Stimulated activated naive CD8-positive, alpha-beta T cell treated with anti-CD3 and anti-CD28 coated beads, Interleukin-15, Interleukin-2, amounts not matched to agents 100 ng/mL and 50 ng/mL, for 24 hours (primary cell): Measurements from ENCODE around the gene HIVEP1.

ENCODE experiments used
- H3K27ac Mint-ChIP-seq: one replicate; pipeline ENCODE4 v1.8.0; 2021; ENCODE audit warnings: mild to moderate bottlenecking, mixed read lengths
- H3K27me3 Mint-ChIP-seq: one replicate; pipeline ENCODE4 v1.8.0; 2021; ENCODE audit warnings: mixed read lengths
- H3K36me3 Mint-ChIP-seq: one replicate; pipeline ENCODE4 v1.8.0; 2021; ENCODE audit warnings: low read depth, mixed read lengths
- H3K4me1 Mint-ChIP-seq: one replicate; pipeline ENCODE4 v1.8.0; 2021; ENCODE audit warnings: low read depth, mixed read lengths
- H3K4me3 Mint-ChIP-seq: one replicate; pipeline ENCODE4 v1.8.0; 2021; ENCODE audit warnings: mild to moderate bottlenecking, mixed read lengths
- H3K9me3 Mint-ChIP-seq: one replicate; pipeline ENCODE4 v1.8.0; 2021; ENCODE audit warnings: mixed read lengths

Gene HIVEP1

DNA sequence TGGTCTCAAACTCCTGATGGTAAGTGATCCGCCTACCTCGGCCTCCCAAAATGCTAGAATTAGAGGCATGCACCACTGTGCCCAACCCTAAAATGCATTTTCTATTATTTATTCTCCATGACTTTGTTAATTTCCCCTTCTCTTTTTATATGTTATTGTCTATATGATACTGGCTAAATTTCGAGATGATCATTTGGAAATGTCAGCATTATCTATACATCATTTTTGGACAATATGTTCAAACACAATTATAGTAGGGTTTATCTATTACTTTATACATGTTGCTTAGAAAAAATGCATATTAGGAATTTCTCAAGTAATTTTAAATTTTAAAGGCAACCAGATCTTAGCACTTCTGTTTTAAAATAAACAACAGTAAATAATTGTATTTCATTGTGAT lies 34.4 kb upstream of the HIVEP1 start:
- no peaks in the 10 kb centered on the region for H3K9me3 Mint-ChIP-seq
- no peak overlapping the region for H3K27ac Mint-ChIP-seq
- H3K4me3 Mint-ChIP-seq = no peak overlapping the region

GRCh38 chr6:11978169-11978987 lies 33.7 kb upstream of the HIVEP1 start:
- Mint-ChIP-seq H3K4me1 (peaks cover 27% of the 10 kb centered on the region), H3K9me3 (no peaks in the 10 kb centered on the region), H3K27me3 (no peaks in the 10 kb centered on the region), H3K27ac (peak overlapping the region; percentile 4), H3K36me3 (peaks cover 4% of the 10 kb centered on the region), H3K4me3 (no peak overlapping the region)

More for the DNA sequence above, 34.4 kb upstream of the HIVEP1 start:
- Mint-ChIP-seq H3K36me3 (peaks cover 4% of the 10 kb centered on the region), H3K27me3 (no peaks in the 10 kb centered on the region), H3K4me1 (peaks cover 27% of the 10 kb centered on the region)

DNA sequence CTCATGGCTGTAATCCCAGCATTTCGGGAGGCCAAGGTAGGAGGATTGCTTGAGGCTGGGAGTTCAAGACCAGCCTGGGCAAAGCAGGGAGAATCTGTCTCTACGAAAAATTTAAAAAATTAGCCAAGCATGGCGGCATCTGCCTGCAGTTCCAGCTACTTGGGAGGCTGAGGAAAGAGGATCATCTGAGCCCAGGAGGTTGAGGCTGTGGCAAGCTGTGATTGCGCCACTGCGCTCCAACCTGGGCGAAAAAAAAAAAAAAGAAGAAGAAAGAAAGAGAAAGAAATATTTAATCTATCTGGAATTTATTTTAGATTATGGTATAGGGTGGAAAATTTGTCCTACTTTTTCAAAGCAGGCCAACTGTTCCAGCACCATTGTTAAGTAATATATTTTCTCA lies 32.2 kb upstream of the HIVEP1 start:
- H3K27me3 Mint-ChIP-seq = no peaks in the 10 kb centered on the region
- H3K4me3 Mint-ChIP-seq = no peak overlapping the region
- no peak overlapping the region for H3K27ac Mint-ChIP-seq
- peaks cover 25% of the 10 kb centered on the region for H3K4me1 Mint-ChIP-seq
- H3K36me3 Mint-ChIP-seq = peaks cover 2% of the 10 kb centered on the region
- no peaks in the 10 kb centered on the region for H3K9me3 Mint-ChIP-seq

- peaks cover 3% of the 10 kb centered on the region for H3K27me3 Mint-ChIP-seq
- no peaks in the 10 kb centered on the region for H3K36me3 Mint-ChIP-seq
- no peak overlapping the region for H3K27ac Mint-ChIP-seq
- peaks cover 2% of the 10 kb centered on the region for H3K4me1 Mint-ChIP-seq
- H3K4me3 Mint-ChIP-seq = no peak overlapping the region
- H3K9me3 Mint-ChIP-seq = no peaks in the 10 kb centered on the region
Measured at GRCh38 chr6:11983306-11983705, 28.8 kb upstream of the HIVEP1 start.

DNA sequence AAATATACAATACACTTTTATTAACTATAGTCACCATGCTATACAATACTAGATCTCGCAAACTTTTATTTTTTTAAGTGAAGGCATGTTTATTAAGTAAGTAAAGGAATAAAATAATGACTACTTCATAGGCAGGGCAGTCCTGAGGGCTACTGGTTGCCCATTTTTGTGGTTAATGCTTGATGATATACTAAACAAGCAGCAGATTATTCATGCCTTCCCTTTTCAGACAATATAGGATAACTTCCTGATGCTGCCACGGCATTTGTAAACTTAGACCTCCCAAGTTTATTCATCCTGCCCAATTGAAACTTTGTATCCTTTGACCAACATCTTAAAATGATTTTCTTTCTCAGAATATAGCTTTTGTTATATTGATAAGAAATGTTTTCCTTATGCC lies 24.7 kb upstream of the HIVEP1 start:
- H3K27ac Mint-ChIP-seq = no peak overlapping the region
- no peak overlapping the region for H3K4me3 Mint-ChIP-seq
- peaks cover 4% of the 10 kb centered on the region for H3K4me1 Mint-ChIP-seq
- H3K27me3 Mint-ChIP-seq = peaks cover 3% of the 10 kb centered on the region
- no peaks in the 10 kb centered on the region for H3K36me3 Mint-ChIP-seq
- no peaks in the 10 kb centered on the region for H3K9me3 Mint-ChIP-seq

GRCh38 chr6:11989386-11989785 lies 22.7 kb upstream of the HIVEP1 start:
- Mint-ChIP-seq H3K27me3 (peaks cover 3% of the 10 kb centered on the region), H3K4me3 (no peak overlapping the region), H3K36me3 (no peaks in the 10 kb centered on the region), H3K9me3 (no peaks in the 10 kb centered on the region), H3K27ac (no peak overlapping the region), H3K4me1 (peaks cover 4% of the 10 kb centered on the region)

GRCh38 chr6:11992086-11992485 lies 20.0 kb upstream of the HIVEP1 start:
- Mint-ChIP-seq H3K27ac (no peak overlapping the region), H3K9me3 (no peaks in the 10 kb centered on the region), H3K27me3 (no peaks in the 10 kb centered on the region), H3K4me1 (peaks cover 4% of the 10 kb centered on the region), H3K36me3 (no peaks in the 10 kb centered on the region), H3K4me3 (no peak overlapping the region)

- Mint-ChIP-seq H3K9me3 (no peaks in the 10 kb centered on the region), H3K4me1 (peaks cover 5% of the 10 kb centered on the region), H3K4me3 (no peak overlapping the region), H3K27me3 (no peaks in the 10 kb centered on the region), H3K27ac (no peak overlapping the region), H3K36me3 (no peaks in the 10 kb centered on the region)
Measured at GRCh38 chr6:11994875-11995461, 17.1 kb upstream of the HIVEP1 start.

DNA sequence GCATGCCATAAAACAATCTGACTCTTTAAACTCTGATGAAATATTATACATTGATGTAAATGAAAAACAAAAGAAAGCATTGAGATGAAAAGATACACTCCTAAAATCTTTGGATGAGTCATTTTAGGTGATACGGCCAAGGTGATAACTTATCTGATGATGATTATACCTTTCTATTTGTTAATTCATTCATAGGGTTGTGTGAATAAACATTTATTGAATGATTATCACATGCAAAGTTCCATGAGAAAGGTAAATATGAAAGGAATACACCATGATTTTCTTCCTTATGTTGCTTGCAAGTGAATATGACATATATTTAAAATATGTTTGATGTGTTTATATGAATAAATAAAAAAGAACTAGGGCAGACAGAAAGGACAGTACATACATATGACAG lies 15.4 kb upstream of the HIVEP1 start:
- Mint-ChIP-seq H3K4me3 (no peak overlapping the region), H3K36me3 (no peaks in the 10 kb centered on the region), H3K27ac (no peak overlapping the region), H3K9me3 (no peaks in the 10 kb centered on the region), H3K27me3 (no peaks in the 10 kb centered on the region), H3K4me1 (peaks cover 22% of the 10 kb centered on the region)

DNA sequence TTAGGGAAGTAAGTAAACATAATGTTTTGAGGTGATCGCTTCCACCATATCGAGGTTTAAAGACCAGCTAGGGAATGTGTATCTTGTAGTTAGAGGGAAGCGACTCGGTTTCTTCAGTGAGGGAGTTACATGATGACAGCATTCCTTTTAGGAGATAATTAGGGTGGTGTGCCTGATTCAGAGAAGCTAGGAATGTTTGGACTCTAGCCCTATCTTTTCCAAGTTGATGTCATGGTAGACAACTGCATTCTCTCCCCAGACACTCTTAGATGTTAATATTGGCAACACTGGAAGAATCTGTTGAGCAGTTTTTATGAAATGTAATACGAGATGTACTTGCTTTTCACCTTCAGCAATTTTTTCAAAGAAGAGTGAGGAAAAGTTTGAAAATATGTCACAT lies 12.9 kb upstream of the HIVEP1 start:
- H3K4me1 Mint-ChIP-seq = peaks cover 23% of the 10 kb centered on the region
- H3K27me3 Mint-ChIP-seq = no peaks in the 10 kb centered on the region
- no peak overlapping the region for H3K4me3 Mint-ChIP-seq
- no peak overlapping the region for H3K27ac Mint-ChIP-seq
- H3K9me3 Mint-ChIP-seq = no peaks in the 10 kb centered on the region
- no peaks in the 10 kb centered on the region for H3K36me3 Mint-ChIP-seq

GRCh38 chr6:12000174-12000573 lies 11.9 kb upstream of the HIVEP1 start:
- H3K36me3 Mint-ChIP-seq = no peaks in the 10 kb centered on the region
- H3K4me1 Mint-ChIP-seq = peaks cover 23% of the 10 kb centered on the region
- no peaks in the 10 kb centered on the region for H3K27me3 Mint-ChIP-seq
- H3K9me3 Mint-ChIP-seq = no peaks in the 10 kb centered on the region
- H3K27ac Mint-ChIP-seq = peak overlapping the region; percentile 43
- no peak overlapping the region for H3K4me3 Mint-ChIP-seq

- no peaks in the 10 kb centered on the region for H3K27me3 Mint-ChIP-seq
- H3K9me3 Mint-ChIP-seq = no peaks in the 10 kb centered on the region
- no peaks in the 10 kb centered on the region for H3K36me3 Mint-ChIP-seq
- H3K27ac Mint-ChIP-seq = peak overlapping the region; percentile 26
- no peak overlapping the region for H3K4me3 Mint-ChIP-seq
- peaks cover 23% of the 10 kb centered on the region for H3K4me1 Mint-ChIP-seq
Measured at GRCh38 chr6:12001004-12001705, 11.0 kb upstream of the HIVEP1 start.

- Mint-ChIP-seq H3K4me1 (peaks cover 23% of the 10 kb centered on the region), H3K27ac (peak overlapping the region; percentile 26), H3K36me3 (no peaks in the 10 kb centered on the region), H3K27me3 (no peaks in the 10 kb centered on the region), H3K9me3 (no peaks in the 10 kb centered on the region), H3K4me3 (no peak overlapping the region)
Measured at GRCh38 chr6:12001706-12002435, 10.2 kb upstream of the HIVEP1 start.

DNA sequence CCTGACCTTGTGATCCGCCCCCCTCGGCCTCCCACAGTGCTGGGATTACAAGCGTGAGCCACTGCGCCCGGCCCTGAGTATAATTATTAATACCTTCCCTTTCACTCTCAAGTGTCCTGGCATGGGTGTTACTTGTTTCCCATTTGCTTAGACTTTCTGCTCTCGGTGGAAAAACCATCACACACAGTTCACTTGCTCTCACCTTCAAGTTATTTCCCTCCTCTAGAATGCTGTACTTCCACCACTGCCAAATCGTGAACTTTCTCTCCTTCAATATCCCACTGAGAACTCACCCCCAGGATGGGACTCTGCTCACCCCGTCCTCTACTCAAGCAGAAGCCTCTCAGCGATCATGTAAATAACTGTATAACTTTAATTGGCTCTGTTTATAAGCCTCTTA lies 4.6 kb upstream of the HIVEP1 start:
- Mint-ChIP-seq H3K27me3 (no peaks in the 10 kb centered on the region), H3K27ac (peak overlapping the region; percentile 95), H3K4me3 (no peak overlapping the region), H3K36me3 (no peaks in the 10 kb centered on the region), H3K4me1 (peaks cover 25% of the 10 kb centered on the region), H3K9me3 (no peaks in the 10 kb centered on the region)

DNA sequence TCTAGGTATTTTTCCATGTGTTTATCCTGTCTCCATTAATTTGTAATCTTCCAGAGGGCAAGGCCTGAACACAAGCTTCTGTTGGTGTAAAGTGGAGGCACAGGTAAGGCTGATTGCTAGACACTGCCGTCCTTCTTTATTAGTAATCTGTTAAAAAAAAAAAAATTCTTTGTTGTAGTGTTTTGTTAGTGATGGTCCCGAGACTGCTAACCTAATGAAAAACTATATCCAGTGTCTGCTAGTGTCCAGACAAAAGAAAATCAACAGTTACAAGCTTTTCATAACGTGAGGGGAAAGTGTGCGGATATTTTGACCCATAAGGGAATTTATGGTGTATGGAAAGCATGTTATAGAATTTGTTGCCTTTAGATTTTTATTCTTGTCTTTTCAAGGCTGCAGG lies 4.2 kb upstream of the HIVEP1 start:
- H3K27me3 Mint-ChIP-seq = no peaks in the 10 kb centered on the region
- no peaks in the 10 kb centered on the region for H3K36me3 Mint-ChIP-seq
- peak overlapping the region; percentile 95 for H3K27ac Mint-ChIP-seq
- peak overlapping the region; percentile 89 for H3K4me3 Mint-ChIP-seq
- H3K9me3 Mint-ChIP-seq = no peaks in the 10 kb centered on the region
- peaks cover 27% of the 10 kb centered on the region for H3K4me1 Mint-ChIP-seq
